ENCODE data around the gene MYLK4. TPM values are rescaled to one million over a fixed set of nuclear protein-coding genes. Genes with fewer than 3 reads are reported as not detected.

The MYLK4 gene
- polyA plus RNA-seq, 6 donors from 2014 or later: 0.04 to 0.13 (median 0.10) TPM; not detected in 2

DNA sequence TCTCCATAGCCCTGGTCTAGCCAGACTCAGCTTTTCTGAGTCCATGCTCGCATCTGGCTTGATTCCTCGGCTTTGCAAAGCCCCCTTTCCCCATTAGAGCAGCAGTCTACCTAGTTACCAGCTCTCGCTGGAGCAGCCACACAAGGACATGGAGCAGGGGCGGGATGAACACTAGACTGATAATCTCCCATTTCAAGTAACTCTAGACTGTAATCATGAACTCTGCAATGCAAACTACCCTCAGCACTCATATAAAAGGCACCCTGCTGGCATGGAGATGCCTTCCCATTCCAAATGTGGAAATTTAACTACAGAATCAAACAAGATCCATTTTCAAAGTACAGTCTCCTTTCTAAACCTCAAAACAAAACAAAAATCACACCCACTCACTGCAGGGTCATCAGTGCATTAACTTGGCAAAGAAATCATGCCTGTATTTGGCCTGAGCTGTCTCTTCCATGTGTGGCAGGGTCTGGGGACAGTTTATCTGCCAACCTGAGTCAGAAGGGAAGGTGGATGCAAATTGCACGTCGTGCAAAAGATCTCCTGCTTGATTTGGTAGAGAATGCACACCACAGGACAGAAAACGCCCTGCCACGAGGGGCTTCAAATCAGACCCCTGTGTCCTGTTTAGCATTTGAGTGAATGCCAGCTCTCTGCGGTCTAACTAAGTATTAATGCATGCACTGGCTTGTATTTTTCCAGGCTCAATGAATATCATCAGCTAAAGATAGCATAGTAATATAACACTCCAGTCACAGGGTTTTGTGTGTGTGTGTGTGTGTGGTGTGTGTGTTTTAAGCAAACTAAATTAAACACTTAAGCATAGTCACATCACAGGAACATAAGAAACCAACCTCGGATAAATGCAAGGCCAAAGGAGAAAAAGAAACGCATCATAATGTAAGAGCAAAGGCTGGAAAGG is 85.3 kb downstream of the MYLK4 start:
- DNase-seq: no peak
- H3K4me1 Mint-ChIP-seq: peaks cover 5 to 12% (median 10%) of the 10 kb centered on the region in 3 donors
- no peaks in the 10 kb centered on the region for H3K36me3 Mint-ChIP-seq
- H3K27ac Mint-ChIP-seq: no peak overlapping the region
- peaks cover 0 to 6% (median 3%) of the 10 kb centered on the region in 3 donors for H3K27me3 Mint-ChIP-seq
- H3K4me3 Mint-ChIP-seq: no peak overlapping the region
- no peak for ATAC-seq (ENCODE audit: low read depth in 2 of 2)
- H3K9me3 Mint-ChIP-seq: peaks cover 0 to 7% (median 3%) of the 10 kb centered on the region in 7 donors

GRCh38 chr6:2663123-2663522 is 87.6 kb downstream of the MYLK4 start:
- no peak for DNase-seq
- H3K4me1 Mint-ChIP-seq: peaks cover 20 to 23% (median 20%) of the 10 kb centered on the region in 3 donors
- H3K4me3 Mint-ChIP-seq: no peak overlapping the region
- peaks cover 0 to 7% (median 4%) of the 10 kb centered on the region in 7 donors for H3K9me3 Mint-ChIP-seq
- H3K36me3 Mint-ChIP-seq: no peaks in the 10 kb centered on the region
- H3K27me3 Mint-ChIP-seq: peaks cover 0 to 6% (median 3%) of the 10 kb centered on the region in 3 donors
- peak overlapping the region in 2 of 6 donors; percentile 2 to 33 for H3K27ac Mint-ChIP-seq
- no peak for ATAC-seq (ENCODE audit: low read depth in 2 of 2)

- no peak for ATAC-seq (ENCODE audit: low read depth in 2 of 2)
- H3K9me3 Mint-ChIP-seq: peaks cover 0 to 7% (median 4%) of the 10 kb centered on the region in 7 donors
- peaks cover 20 to 25% (median 20%) of the 10 kb centered on the region in 3 donors for H3K4me1 Mint-ChIP-seq
- H3K4me3 Mint-ChIP-seq: peak overlapping the region in 1 of 8 donors; percentile 69
- H3K27me3 Mint-ChIP-seq: peaks cover 0 to 6% (median 3%) of the 10 kb centered on the region in 3 donors
- H3K27ac Mint-ChIP-seq: peak overlapping the region in 2 of 6 donors; percentile 17 to 22
- no peaks in the 10 kb centered on the region for H3K36me3 Mint-ChIP-seq
- no peak for DNase-seq
Observed at GRCh38 chr6:2661651-2662050, 89.1 kb downstream of the MYLK4 start.

DNA sequence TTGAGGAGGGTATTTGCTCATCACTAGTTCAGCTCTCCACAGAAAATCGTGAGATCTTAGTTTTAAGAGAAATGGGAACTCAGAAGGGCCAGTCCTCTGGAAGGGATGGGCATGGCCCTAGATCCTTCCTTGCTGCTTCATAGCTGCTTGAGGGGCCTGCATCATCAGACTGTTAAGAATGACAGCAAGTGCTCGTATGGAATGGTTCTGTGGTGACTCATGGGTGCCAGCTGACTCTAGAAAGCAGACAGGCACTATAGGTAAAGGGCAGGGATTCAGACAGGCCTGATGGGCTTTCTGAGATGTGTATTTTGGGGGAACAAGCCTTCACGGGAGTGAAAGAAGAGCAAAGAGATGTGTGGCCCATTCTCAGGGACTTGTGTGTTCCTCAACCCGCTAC is 90.8 kb downstream of the MYLK4 start:
- ATAC-seq (ENCODE audit: low read depth in 2 of 2) (no peak), DNase-seq (no peak)
- Mint-ChIP-seq H3K9me3 (peaks cover 0 to 7% (median 4%) of the 10 kb centered on the region in 7 donors), H3K27ac (peak overlapping the region in 4 of 6 donors; percentile 1 to 94 (median 70)), H3K27me3 (no peaks in the 10 kb centered on the region), H3K4me3 (no peak overlapping the region), H3K36me3 (no peaks in the 10 kb centered on the region), H3K4me1 (peaks cover 20 to 28% (median 20%) of the 10 kb centered on the region in 3 donors)

- DNase-seq (no peak), ATAC-seq (ENCODE audit: low read depth in 2 of 2) (no peak)
- peaks cover 0 to 7% (median 4%) of the 10 kb centered on the region in 7 donors for H3K9me3 Mint-ChIP-seq
- no peaks in the 10 kb centered on the region for H3K27me3 Mint-ChIP-seq
- H3K27ac Mint-ChIP-seq: peak overlapping the region in 4 of 6 donors; percentile 58 to 69 (median 66)
- H3K4me3 Mint-ChIP-seq: no peak overlapping the region
- H3K4me1 Mint-ChIP-seq: peaks cover 20 to 28% (median 20%) of the 10 kb centered on the region in 3 donors
- H3K36me3 Mint-ChIP-seq: no peaks in the 10 kb centered on the region
Observed at GRCh38 chr6:2659381-2659780, 91.3 kb downstream of the MYLK4 start.

GRCh38 chr6:2658788-2659187 is 91.9 kb downstream of the MYLK4 start:
- peak; percentile 99 for ATAC-seq (ENCODE audit: low read depth in 2 of 2)
- H3K27me3 Mint-ChIP-seq: no peaks in the 10 kb centered on the region
- peaks cover 0 to 7% (median 4%) of the 10 kb centered on the region in 7 donors for H3K9me3 Mint-ChIP-seq
- DNase-seq: peak; percentile 54
- peak overlapping the region in 3 of 6 donors; percentile 5 to 69 (median 66) for H3K27ac Mint-ChIP-seq
- no peaks in the 10 kb centered on the region for H3K36me3 Mint-ChIP-seq
- H3K4me3 Mint-ChIP-seq: peak overlapping the region in 1 of 8 donors; percentile 50
- peaks cover 20 to 28% (median 20%) of the 10 kb centered on the region in 3 donors for H3K4me1 Mint-ChIP-seq

DNA sequence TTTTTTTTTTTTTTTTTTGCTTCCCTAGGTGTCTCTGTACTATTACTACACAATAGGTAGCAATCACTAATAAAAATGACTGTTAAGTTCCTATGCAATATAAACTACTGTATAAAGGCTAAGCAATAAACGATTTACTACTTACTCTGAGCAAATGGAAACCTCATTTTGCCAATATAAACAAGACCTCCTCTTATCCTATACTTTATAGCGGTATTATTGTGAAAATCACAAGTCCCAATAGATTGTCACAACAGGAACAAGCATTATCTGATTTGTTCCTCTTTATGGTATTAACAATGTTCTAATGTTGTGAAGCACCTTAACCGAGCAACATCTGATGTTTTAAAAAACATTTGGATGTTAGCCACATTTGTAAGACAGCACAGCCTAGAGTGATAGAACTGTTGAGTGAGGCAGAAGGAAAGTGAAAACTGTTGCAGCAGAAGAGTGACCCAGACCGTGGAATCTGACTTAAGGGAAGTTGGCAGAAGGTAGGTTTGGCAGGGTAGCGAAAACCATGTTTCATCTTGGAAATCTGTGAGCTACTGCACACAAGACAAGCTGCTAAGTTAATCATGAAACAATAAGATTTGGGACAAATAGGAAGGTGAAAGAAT is 94.2 kb downstream of the MYLK4 start:
- H3K27me3 Mint-ChIP-seq: peaks cover 0 to 8% (median 5%) of the 10 kb centered on the region in 3 donors
- no peak overlapping the region for H3K4me3 Mint-ChIP-seq
- H3K27ac Mint-ChIP-seq: peak overlapping the region in 1 of 6 donors; percentile 6
- H3K9me3 Mint-ChIP-seq: peaks cover 0 to 13% (median 4%) of the 10 kb centered on the region in 7 donors
- no peak for ATAC-seq (ENCODE audit: low read depth in 2 of 2)
- DNase-seq: no peak
- H3K36me3 Mint-ChIP-seq: peaks cover 0 to 9% of the 10 kb centered on the region in 2 donors
- peaks cover 15 to 25% (median 17%) of the 10 kb centered on the region in 3 donors for H3K4me1 Mint-ChIP-seq

DNA sequence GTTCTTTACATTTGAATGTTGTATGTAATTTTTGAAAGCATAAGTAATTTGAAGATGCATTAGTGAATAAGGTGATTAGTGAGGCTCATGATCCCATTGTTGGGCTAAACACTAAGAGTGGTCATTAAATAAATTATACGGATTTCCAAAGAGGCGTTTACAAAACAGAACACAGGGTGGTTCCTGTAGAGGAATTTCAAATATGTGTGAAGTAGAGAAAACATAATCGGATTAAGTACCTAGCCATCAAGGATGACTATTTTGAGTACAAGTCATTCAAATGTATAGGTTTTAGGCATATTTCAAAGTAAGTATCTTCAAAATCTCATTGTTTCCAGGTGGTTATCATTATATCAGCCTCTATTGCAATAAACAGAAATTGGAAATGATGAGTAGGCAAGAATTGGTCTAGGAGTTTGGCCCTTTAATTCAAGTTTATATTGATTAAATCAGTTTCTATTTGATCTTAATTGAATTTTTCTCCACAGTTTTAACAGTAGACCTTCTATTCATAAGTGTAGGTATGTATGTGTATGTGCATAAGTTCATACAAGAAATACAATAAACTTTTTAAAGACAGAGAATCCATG is 94.8 kb downstream of the MYLK4 start:
- Mint-ChIP-seq H3K4me3 (no peak overlapping the region), H3K9me3 (peaks cover 0 to 13% (median 4%) of the 10 kb centered on the region in 7 donors), H3K36me3 (peaks cover 0 to 9% of the 10 kb centered on the region in 2 donors), H3K27me3 (peaks cover 0 to 8% (median 5%) of the 10 kb centered on the region in 3 donors), H3K4me1 (peaks cover 10 to 18% (median 15%) of the 10 kb centered on the region in 3 donors), H3K27ac (no peak overlapping the region)
- ATAC-seq (ENCODE audit: low read depth in 2 of 2) (no peak), DNase-seq (no peak)

DNA sequence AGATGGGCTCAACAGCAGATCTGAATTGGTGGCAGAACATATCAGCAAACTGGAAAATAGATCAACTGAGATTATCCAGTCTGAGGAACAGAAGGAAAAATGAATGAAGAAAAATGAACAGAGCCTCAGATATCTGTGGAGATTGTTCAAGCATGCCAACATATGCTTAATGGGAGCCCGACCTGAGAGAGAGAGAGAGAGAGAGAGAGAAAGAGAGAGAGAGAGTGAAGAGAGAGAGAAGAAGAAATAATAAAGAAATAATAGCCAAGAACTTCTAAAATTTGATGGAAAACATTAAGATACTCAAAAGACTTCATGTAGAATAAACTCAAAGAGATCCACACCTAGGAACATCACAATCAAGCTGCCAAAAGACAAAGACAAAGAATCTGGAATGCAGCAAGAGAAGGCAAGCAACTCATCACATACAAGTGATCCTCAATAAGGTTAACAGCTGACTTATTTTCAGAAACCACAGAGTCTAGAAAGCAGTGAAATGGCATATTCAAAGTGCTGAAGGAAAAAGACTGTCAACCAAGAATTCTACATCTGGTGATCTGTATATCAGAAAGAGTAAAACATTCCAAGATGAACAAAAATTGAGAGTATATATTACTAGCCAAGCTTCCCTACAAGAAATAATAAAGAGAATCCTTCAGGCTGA is 97.2 kb downstream of the MYLK4 start:
- Mint-ChIP-seq H3K9me3 (peaks cover 0 to 15% (median 4%) of the 10 kb centered on the region in 7 donors), H3K36me3 (peaks cover 0 to 9% of the 10 kb centered on the region in 2 donors), H3K4me1 (peaks cover 1 to 6% (median 2%) of the 10 kb centered on the region in 3 donors), H3K27ac (no peak overlapping the region), H3K27me3 (peaks cover 4 to 8% (median 5%) of the 10 kb centered on the region in 3 donors), H3K4me3 (no peak overlapping the region)
- DNase-seq (no peak), ATAC-seq (ENCODE audit: low read depth in 2 of 2) (no peak)

- no peak for ATAC-seq (ENCODE audit: low read depth in 2 of 2)
- Mint-ChIP-seq H3K27me3 (peaks cover 5 to 8% (median 8%) of the 10 kb centered on the region in 3 donors), H3K9me3 (peaks cover 0 to 15% (median 4%) of the 10 kb centered on the region in 7 donors), H3K4me1 (peaks cover 0 to 4% (median 0%) of the 10 kb centered on the region in 3 donors), H3K36me3 (peaks cover 0 to 9% of the 10 kb centered on the region in 2 donors), H3K27ac (no peak overlapping the region), H3K4me3 (peak overlapping the region in 1 of 8 donors; percentile 35)
- no peak for DNase-seq
Observed at GRCh38 chr6:2652611-2653010, 98.1 kb downstream of the MYLK4 start.

GRCh38 chr6:2651961-2652360 is 98.8 kb downstream of the MYLK4 start:
- peaks cover 0 to 9% of the 10 kb centered on the region in 2 donors for H3K36me3 Mint-ChIP-seq
- H3K27ac Mint-ChIP-seq: no peak overlapping the region
- no peak for DNase-seq
- peaks cover 0 to 15% (median 4%) of the 10 kb centered on the region in 7 donors for H3K9me3 Mint-ChIP-seq
- peaks cover 0 to 4% (median 0%) of the 10 kb centered on the region in 3 donors for H3K4me1 Mint-ChIP-seq
- no peak overlapping the region for H3K4me3 Mint-ChIP-seq
- H3K27me3 Mint-ChIP-seq: peaks cover 5 to 8% (median 8%) of the 10 kb centered on the region in 3 donors
- ATAC-seq (ENCODE audit: low read depth in 2 of 2): no peak

- Mint-ChIP-seq H3K27ac (no peak overlapping the region), H3K27me3 (peaks cover 5 to 12% (median 12%) of the 10 kb centered on the region in 3 donors), H3K4me3 (no peak overlapping the region), H3K9me3 (peaks cover 0 to 15% (median 4%) of the 10 kb centered on the region in 7 donors), H3K36me3 (peaks cover 0 to 9% of the 10 kb centered on the region in 2 donors), H3K4me1 (peaks cover 0 to under 1% (median 0%) of the 10 kb centered on the region in 3 donors)
- DNase-seq (no peak), ATAC-seq (ENCODE audit: low read depth in 2 of 2) (no peak)
Observed at GRCh38 chr6:2651536-2651935, 99.2 kb downstream of the MYLK4 start.
